Endothelial cell of umbilical vein (primary cell): ENCODE results near the gene TMEM19.

Experiments
- EZH2 ChIP-seq: IDR thresholded peaks from 2 replicates; pipeline ENCODE4 v1.6.1; 2012; ENCODE audit warnings: borderline replicate concordance, low read depth, mild to moderate bottlenecking, moderate library complexity, low read length, inconsistent platforms; ENCODE audit not compliant: severe bottlenecking
- MYC ChIP-seq: IDR thresholded peaks from one replicate; pipeline ENCODE4 v1.6.1; 2011; ENCODE audit warnings: mild to moderate bottlenecking, low read depth, low read length
- TF ChIP-seq, protein P1 (sequence below), 2 donors: IDR thresholded peaks; 1 replicate in 1 of 2; 2 replicates in 1 of 2; pipeline ENCODE4 v1.5.1; 2011; ENCODE audit warnings: low read length in 2 of 2, mild to moderate bottlenecking in 2 of 2, moderate library complexity in 2 of 2, control low read depth in 1 of 2, inconsistent platforms in 1 of 2, low read depth in 1 of 2; ENCODE audit not compliant: insufficient read depth in 1 of 2; ENCODE audit errors: extremely low read depth in 1 of 2

- TF ChIP-seq MYC (no peak), EZH2 (no peak)
- TF ChIP-seq, protein P1, sequence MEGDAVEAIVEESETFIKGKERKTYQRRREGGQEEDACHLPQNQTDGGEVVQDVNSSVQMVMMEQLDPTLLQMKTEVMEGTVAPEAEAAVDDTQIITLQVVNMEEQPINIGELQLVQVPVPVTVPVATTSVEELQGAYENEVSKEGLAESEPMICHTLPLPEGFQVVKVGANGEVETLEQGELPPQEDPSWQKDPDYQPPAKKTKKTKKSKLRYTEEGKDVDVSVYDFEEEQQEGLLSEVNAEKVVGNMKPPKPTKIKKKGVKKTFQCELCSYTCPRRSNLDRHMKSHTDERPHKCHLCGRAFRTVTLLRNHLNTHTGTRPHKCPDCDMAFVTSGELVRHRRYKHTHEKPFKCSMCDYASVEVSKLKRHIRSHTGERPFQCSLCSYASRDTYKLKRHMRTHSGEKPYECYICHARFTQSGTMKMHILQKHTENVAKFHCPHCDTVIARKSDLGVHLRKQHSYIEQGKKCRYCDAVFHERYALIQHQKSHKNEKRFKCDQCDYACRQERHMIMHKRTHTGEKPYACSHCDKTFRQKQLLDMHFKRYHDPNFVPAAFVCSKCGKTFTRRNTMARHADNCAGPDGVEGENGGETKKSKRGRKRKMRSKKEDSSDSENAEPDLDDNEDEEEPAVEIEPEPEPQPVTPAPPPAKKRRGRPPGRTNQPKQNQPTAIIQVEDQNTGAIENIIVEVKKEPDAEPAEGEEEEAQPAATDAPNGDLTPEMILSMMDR (IDR thresholded peaks at IDR 0.05; ENCODE audit: extremely low read depth in 1 of 2, insufficient read depth in 1 of 2, low read depth in 1 of 2, low read length in 2 of 2) = no peak
Observed at GRCh38 chr12:71686658-71687025, 760 bp downstream of the TMEM19 start.
